ENCODE measurements around the gene IL24. TPM values are rescaled to one million over a fixed set of nuclear protein-coding genes. Genes with fewer than 3 reads are reported as not detected.

Gene IL24
- total RNA-seq, 6 donors from 2014 or later = 0.24 TPM; not detected in 5

DNA sequence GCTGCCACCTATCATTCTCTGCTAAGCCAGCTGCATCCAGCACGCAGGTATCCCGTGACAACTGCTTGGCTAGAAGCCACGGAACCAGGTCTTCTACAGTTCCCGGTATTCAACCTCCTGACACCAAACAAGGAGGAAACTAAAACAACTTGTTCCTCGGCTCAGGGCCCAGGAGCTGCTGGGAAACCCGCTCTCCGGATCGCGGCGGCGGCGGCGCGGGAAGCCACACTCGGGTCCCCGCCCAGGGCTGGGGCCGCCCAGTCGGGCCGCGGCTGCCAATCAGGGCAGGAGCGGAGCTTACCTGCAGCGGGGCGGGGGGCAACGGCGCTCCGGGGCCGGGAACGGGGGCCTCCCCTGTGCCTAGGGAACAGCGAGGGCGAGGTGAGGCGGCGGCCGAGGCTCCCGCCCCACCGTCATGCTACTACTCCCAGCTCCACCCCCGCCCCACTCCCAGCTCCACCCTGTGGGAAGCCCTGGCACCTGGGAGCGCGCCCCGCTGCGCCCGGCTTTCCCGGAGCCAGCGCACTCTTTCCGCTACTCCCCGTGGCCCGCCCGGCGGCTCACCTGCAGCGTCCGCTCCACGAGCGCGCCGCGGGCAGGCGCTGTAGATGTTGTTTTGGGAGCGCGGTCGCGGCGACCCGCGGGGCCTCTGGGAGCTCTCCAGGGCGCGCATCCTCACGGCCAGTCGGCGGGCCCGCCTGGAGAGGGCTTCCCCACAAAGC lies 12.1 kb downstream of the IL24 start:
- peak; percentile 91 to 96 for DNase-seq
- Histone ChIP-seq H3K4me1 (peaks cover 19 to 22% (median 19%) of the 10 kb centered on the region in 4 donors), H3K9me3 (no peaks in the 10 kb centered on the region), H3K27ac (peak overlapping the region; percentile 72 to 86 (median 82)), H3K27me3 (peaks cover 0 to 8% (median 0%) of the 10 kb centered on the region in 4 donors), H3K4me3 (peak overlapping the region; percentile 38 to 54 (median 50)), H3K36me3 (no peaks in the 10 kb centered on the region)
- 7% methylated on average over 31 of the region's 69 CpGs; no CpG with 5 or more reads in 1 of the 2 donors for WGBS, 2 donors
- peak; percentile 76 to 81 for ATAC-seq (ENCODE audit: low FRiP score in 2 of 2)
- TF ChIP-seq, protein P1, sequence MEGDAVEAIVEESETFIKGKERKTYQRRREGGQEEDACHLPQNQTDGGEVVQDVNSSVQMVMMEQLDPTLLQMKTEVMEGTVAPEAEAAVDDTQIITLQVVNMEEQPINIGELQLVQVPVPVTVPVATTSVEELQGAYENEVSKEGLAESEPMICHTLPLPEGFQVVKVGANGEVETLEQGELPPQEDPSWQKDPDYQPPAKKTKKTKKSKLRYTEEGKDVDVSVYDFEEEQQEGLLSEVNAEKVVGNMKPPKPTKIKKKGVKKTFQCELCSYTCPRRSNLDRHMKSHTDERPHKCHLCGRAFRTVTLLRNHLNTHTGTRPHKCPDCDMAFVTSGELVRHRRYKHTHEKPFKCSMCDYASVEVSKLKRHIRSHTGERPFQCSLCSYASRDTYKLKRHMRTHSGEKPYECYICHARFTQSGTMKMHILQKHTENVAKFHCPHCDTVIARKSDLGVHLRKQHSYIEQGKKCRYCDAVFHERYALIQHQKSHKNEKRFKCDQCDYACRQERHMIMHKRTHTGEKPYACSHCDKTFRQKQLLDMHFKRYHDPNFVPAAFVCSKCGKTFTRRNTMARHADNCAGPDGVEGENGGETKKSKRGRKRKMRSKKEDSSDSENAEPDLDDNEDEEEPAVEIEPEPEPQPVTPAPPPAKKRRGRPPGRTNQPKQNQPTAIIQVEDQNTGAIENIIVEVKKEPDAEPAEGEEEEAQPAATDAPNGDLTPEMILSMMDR (IDR thresholded peaks at IDR 0.05) = peak in 1 of 6 experiments; percentile 16
- TF ChIP-seq POLR2AphosphoS5 (IDR thresholded peaks at IDR 0.05) (peak; percentile 80 to 82), EP300 (IDR thresholded peaks at IDR 0.05) (peak in 3 of 4 donors; percentile 75 to 98 (median 88)), POLR2A (IDR thresholded peaks at IDR 0.05) (peak in 1 of 4 donors; percentile 37)

DNA sequence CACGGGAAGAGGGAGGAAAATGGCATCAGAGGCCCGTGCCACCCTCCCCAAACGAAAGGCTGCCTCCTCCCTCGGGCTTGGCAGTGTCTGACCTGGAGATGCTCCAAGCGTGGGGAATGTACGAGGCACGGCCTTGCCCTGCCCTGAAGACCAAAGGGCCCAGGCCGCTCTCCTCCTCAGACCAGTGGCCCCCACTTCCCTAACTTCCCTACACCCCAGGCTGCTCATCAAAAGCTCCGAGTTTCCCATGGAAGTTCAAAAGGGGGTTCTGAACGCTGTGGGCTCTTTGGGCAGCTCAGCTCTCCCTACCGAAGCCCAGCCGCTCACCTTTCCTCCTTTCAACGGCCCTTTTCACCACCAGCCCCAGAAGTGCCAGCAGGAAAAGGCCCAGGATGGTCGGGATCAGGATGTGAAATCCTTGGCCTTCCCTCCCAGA lies 12.7 kb downstream of the IL24 start:
- no peak for DNase-seq
- H3K4me1 ChIP-seq = peaks cover 19 to 22% (median 19%) of the 10 kb centered on the region in 4 donors
- H3K36me3 ChIP-seq = no peaks in the 10 kb centered on the region
- no peaks in the 10 kb centered on the region for H3K9me3 ChIP-seq
- peak; percentile 5 to 15 for ATAC-seq (ENCODE audit: low FRiP score in 2 of 2)
- TF ChIP-seq EP300 (IDR thresholded peaks at IDR 0.05) (no peak), POLR2A (IDR thresholded peaks at IDR 0.05) (no peak), POLR2AphosphoS5 (IDR thresholded peaks at IDR 0.05) (no peak)
- TF ChIP-seq, protein P1 (IDR thresholded peaks at IDR 0.05) = no peak
- 22 to 61% methylated on average over 8 to 14 of the region's 14 CpGs for WGBS, 2 donors
- H3K27ac ChIP-seq = peak overlapping the region; percentile 72 to 86 (median 82)
- H3K4me3 ChIP-seq = peak overlapping the region; percentile 38 to 54 (median 50)
- H3K27me3 ChIP-seq = peaks cover 0 to 8% (median 0%) of the 10 kb centered on the region in 4 donors

DNA sequence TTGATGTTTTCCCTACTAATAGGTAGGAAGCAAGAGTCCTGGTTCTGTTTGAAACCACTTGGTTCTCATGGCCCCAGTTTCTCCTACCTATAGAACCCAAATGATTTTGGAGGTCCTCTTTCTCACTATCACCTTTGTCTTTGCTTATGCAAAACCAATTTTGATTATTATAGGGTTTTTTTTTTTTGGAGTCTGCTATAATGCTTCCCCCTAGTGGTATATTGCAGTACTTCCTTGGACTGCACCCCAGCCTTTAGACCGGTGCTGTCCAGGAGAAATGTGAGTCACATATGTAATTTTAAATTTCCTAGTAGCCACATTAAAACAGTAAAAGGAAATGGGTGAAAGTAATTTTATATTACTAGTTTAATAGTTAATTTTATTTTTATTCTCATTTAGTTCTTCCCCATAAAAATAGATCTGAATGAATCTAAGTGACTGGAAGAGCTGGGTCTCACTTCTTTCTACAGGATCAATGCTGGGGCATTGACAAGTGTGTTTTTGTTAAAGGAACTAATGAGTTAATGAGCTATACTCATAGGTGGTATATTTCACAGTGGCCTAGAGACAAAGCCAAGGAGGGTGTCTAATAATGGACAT lies 13.9 kb downstream of the IL24 start:
- DNase-seq = peak in 1 of 2 donors; percentile 38
- Histone ChIP-seq H3K4me3 (no peak overlapping the region), H3K9me3 (no peaks in the 10 kb centered on the region), H3K27me3 (peaks cover 0 to 8% (median 0%) of the 10 kb centered on the region in 4 donors), H3K27ac (no peak overlapping the region), H3K4me1 (peaks cover 19 to 22% (median 19%) of the 10 kb centered on the region in 4 donors), H3K36me3 (no peaks in the 10 kb centered on the region)
- WGBS, 2 donors = 5 to 7% methylated on average over 1 of the region's 1 CpG
- ATAC-seq (ENCODE audit: low FRiP score in 2 of 2) = peak; percentile 65 to 76
- TF ChIP-seq, protein P1 (IDR thresholded peaks at IDR 0.05) = peak; percentile 61 to 89 (median 67)
- no peak for TF ChIP-seq POLR2A (IDR thresholded peaks at IDR 0.05)

DNA sequence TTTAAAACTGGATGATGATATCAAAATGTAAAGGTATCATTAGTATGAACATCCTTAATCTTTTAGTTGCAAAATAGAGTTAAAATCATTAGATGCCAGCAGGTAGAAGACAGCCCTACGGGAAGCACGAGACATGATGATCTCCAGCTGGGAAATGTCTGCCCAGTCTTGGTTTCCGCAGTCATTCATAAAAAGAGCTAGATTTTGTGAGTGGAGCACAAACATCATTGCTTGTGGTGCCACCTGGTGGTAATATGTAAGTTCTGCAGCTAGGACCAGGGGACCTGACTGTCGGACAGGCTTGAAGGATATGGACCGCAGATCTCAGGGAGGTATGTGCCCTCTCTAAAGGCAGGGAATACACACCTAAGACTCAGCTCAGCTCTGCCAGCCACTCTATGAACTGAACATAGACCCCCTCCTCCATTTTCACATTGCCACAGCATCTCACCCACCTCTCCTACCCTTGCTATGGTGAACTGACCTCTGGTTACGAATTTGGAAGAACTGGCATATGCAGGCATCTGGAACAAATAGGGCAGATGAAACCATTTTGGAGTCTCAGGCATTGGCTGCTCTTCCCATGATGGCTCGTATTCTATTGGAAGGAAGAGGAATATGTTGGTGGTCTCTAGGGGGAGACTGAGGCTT lies 15.3 kb downstream of the IL24 start:
- WGBS, 2 donors = 21 to 24% methylated on average over 7 of the region's 7 CpGs
- ATAC-seq (ENCODE audit: low FRiP score in 2 of 2) (peak; percentile 61 to 81), DNase-seq (peak in 1 of 2 donors; percentile 73)
- Histone ChIP-seq H3K9me3 (no peaks in the 10 kb centered on the region), H3K4me3 (no peak overlapping the region), H3K27me3 (peaks cover 0 to 8% (median 0%) of the 10 kb centered on the region in 4 donors), H3K27ac (no peak overlapping the region), H3K36me3 (no peaks in the 10 kb centered on the region), H3K4me1 (peaks cover 19 to 22% (median 19%) of the 10 kb centered on the region in 4 donors)
- TF ChIP-seq, protein P1 (IDR thresholded peaks at IDR 0.05) = peak; percentile 84 to 91 (median 88)
- TF ChIP-seq POLR2A (IDR thresholded peaks at IDR 0.05) (no peak), POLR2AphosphoS5 (IDR thresholded peaks at IDR 0.05) (no peak), EP300 (IDR thresholded peaks at IDR 0.05) (no peak)

Data from upper lobe of left lung (tissue), 6 donors.